GM21447 (cell line): Measurements from ENCODE around the gene TRUB2.

Experiments
- ATAC-seq: cut with Tn5 transposase; IDR thresholded peaks from one replicate; pipeline ENCODE4 v1.9.1; 2021; ENCODE audit not compliant: unreplicated experiment

The TRUB2 gene

GRCh38 chr9:128271112-128271511 is 51.1 kb downstream of the TRUB2 start:
- no peak for ATAC-seq

DNA sequence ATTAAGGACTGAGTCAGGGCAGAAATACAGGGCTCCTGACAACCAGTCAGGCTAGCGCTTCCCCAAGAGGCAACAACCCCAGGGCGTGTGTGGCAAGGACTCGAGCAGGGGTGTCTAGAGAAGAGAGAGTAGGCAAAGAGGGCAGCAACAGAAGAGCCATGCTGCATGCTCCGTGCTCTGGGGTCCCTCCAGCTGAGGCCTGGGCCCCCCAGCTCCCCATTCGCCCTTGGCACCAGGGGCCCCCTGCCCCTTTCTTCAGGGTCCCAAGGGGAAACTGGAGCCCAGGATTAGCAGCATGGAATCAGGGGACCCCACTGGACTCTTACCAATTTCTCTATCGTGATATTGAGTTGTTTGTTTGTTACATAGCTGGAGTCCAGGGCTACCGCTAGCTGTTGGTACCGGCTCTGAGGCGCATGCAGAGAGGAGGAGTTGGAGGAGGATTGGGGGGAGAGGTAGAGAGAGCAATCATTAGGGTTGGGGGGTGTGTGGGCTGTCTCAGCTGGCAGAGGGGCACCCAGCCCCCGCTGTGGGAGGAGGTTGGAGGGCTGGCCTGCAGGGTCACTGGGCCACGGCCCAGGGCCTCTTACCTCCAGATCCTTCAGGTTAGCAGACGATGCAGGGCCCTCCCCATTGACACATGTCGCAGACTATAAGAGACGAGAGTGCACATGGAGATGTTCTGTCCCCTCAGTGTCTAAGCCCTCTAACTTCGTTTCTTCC is 55.2 kb downstream of the TRUB2 start:
- ATAC-seq: no peak

- no peak for ATAC-seq
Observed at GRCh38 chr9:128265348-128265847, 56.8 kb downstream of the TRUB2 start.

DNA sequence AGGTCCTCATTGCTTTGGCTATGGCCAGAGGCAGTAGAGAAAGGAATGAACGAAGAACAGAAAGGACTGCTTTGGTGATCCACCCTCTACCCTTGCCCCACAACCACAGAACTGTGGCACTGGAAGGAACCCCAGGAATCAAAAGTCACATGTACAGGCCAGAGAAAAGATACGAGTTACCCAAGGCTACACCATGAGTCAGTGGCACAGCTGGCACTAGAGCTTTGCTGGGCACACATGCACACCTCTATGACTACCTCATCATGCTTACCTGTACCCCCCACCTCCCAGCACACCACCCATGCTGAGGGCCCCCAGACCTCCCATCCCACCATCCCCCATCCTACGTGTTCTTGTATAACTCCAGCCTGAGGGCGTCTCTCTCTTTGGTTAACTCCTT is 59.6 kb downstream of the TRUB2 start:
- no peak for ATAC-seq

DNA sequence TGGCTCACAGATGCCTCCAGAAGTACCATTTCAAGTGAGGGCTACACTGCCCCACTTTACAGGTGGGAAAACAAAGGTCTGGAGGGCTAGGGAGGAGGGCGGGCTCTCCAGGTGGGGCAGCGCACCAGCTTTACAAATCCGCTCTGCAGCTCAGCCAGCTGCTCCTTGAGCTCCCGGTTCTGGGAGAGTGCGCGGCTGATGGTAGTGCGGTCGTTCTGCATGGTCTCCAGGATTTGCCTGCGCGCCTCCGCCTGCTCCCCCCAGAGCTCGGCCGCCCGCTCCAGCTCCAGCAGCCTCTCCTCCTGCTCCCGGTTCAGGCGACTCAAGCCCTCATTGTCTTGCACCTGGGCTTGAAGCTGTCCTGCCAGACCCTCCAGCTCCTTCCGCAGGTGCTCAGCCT is 61.9 kb downstream of the TRUB2 start:
- ATAC-seq: no peak

DNA sequence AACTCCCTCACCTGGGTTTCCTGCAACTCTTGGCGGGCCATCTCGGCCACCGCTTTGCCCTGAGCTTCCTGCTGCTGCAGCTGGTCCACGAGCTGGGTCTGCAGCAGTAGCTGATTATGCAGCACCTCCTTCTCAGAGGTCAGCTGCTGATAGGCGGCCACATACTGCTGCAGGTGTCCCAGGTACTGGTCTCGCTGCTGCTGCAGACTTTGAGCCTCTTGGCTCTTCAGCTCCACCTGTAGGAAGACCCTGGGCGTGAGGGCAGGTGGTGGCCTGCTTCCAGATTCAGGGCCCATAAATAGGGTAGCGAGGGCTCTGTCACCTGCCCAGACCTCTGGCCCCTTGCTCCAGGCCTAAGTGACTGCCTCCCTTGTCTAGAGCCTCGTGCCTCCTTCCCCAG is 63.1 kb downstream of the TRUB2 start:
- ATAC-seq: no peak

DNA sequence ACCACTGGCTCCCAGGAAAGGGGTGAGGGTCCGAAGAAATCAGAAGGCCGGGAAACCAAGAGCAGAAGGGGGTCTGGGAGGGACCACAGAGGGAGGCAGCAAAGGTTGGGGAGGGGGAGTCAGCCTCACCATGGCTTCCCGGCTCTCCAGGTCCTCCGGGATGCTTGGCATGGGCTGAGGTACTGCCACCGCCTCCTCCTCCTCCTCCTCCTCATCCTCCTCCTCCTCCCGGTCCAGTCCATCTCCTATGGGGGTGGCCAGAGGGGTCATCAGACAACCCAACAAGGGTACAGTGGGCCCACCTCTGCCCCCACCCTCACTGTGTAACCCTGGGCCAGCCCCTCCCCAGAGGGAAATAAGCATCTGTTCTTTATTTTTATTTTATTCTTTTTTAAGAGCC is 63.9 kb downstream of the TRUB2 start:
- no peak for ATAC-seq

DNA sequence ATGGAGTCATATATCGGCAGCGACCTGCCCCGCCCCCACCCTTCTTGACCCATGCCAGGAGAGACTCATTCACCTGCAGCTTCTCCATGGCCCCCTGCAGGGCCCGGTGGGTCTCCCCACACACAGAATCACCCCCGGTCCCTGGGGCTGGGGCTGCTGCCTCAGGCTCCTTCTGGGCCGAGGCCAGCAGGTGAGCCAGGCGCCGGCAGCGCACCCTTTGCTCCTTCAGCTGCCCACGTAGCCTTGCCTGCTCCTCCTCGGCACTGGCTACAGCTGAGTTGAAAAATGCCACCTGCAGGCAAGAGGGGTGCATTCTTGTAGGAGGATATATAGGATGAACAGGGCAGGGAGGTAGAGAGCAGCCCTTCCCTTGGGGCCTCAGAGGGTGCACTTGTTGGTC is 64.3 kb downstream of the TRUB2 start:
- no peak for ATAC-seq

- ATAC-seq: no peak
Observed at GRCh38 chr9:128257086-128257825, 65.0 kb downstream of the TRUB2 start.
